ENCODE data around the gene SETBP1.

GRCh38 chr18:44677933-44678332 lies 2.8 kb upstream of the SETBP1 start:
- no peak for TF ChIP-seq EZH2 (IDR thresholded peaks at IDR 0.05)
- no peak for TF ChIP-seq POLR2AphosphoS5 (IDR thresholded peaks at IDR 0.05; ENCODE audit: borderline replicate concordance, low read depth, low read length)
- no peak for TF ChIP-seq FOXP2 (optimal IDR thresholded peaks at IDR 0.05; ENCODE audit: control extremely low read depth, extremely low read length, insufficient read depth)

Measured in SK-N-MC (cell line).